Right ventricle myocardium superior (tissue), 1 donor: Measurements from ENCODE around the gene SH3PXD2A. TPM values are rescaled to one million over a fixed set of nuclear protein-coding genes. Genes with fewer than 3 reads are reported as not detected.

Experiments
- ATAC-seq: fragments of 200-7000 bp; cut with Tn5 transposase; one replicate; pipeline ENCODE4 v1.9.1; 2020; ENCODE audit warnings: mild to moderate bottlenecking; ENCODE audit not compliant: poor library complexity
- DNase-seq: peaks from one replicate; pipeline ENCODE4 v3.0.0-alpha.2; 2020
- intact Hi-C: fragments of 100-400 bp; cut with DNase I; formaldehyde crosslinking; loops from one replicate; pipeline ENCODE4 v1.11.2; 2022
- total RNA-seq: library from RNA; stranded (reverse); fragmentation: NEBNext Ultra II Directional; extraction: Animal tissue kit (Norgen Biotek cat#: 25700); gene quantifications from one replicate; pipeline ENCODE4 v1.2.1, GENCODE V29; 2021
- donor health status: DM: no; HTN: yes; CAD: no; lungs with severe emphysema.

SH3PXD2A gene
- total RNA-seq, 1 donor from 2014 or later, result 27.0 TPM

DNA sequence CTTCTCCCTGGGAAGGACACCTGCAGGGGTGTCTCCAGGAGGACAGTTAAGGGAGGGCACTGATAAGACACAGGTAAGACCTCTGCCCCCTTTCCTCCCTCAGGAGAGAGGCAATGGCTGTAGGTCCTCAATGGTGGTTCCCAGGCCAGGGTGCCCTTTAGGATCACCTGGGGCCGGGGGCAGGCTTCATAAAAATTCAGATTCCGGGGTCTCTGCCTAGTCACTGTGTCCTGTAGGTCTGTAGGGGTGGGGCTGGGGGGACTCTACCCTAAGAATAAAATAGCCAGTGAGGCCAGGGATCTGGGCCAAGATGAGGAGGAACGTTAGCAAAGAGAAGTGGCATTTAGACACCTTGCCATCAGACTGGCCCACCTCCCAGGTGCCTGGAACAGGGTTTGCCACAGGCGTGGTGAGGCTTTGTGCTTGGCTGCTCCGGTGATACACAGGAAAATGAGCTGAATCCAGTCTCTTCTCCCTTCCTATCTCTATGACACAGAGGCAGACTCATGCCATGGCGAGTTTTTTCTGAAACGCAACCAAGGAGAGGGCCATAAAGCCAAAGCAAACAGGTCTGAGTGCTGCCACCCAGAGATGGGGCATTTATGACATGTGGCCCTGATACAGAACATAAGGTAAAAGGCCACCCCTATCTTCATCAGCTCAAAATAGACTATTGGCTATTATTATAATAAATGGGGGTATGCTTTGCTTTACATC lies 52.6 kb downstream of the SH3PXD2A start:
- intact Hi-C loops, result no loop called here
- ATAC-seq (no peak), DNase-seq (no peak)

- no peak for ATAC-seq
- no peak for DNase-seq
- intact Hi-C loops, result no loop called here
These were observed 53.3 kb downstream of the SH3PXD2A start for GRCh38 chr10:103802081-103802480.

- DNase-seq, result no peak
- intact Hi-C loops, result no loop called here
- no peak for ATAC-seq
These were observed 54.4 kb downstream of the SH3PXD2A start for GRCh38 chr10:103800789-103801540.

DNA sequence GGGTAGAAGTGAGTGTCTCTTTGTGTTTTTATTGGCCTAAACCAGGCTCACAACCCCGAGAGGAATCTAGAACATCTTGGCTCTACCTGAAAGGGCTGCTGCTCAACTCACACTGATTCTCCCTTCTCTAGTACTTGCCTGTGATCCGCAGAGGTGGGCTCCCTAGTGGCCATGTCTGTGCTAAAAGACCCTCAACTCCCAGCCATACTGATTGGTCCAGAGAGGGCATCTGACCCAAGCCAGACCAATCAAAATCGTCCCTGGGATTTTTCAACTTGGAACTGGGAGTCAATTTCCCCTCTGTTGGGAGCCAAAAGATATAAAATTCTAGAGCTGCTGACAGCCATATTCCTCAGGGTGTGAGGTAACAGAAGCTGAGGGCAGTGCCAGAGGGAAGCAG lies 55.3 kb downstream of the SH3PXD2A start:
- ATAC-seq, result peak; percentile 9
- DNase-seq, result no peak
- intact Hi-C loops, result no loop called here

- no peak for ATAC-seq
- intact Hi-C loops, result no loop called here
- no peak for DNase-seq
These were observed 56.0 kb downstream of the SH3PXD2A start for GRCh38 chr10:103799341-103799740.

DNA sequence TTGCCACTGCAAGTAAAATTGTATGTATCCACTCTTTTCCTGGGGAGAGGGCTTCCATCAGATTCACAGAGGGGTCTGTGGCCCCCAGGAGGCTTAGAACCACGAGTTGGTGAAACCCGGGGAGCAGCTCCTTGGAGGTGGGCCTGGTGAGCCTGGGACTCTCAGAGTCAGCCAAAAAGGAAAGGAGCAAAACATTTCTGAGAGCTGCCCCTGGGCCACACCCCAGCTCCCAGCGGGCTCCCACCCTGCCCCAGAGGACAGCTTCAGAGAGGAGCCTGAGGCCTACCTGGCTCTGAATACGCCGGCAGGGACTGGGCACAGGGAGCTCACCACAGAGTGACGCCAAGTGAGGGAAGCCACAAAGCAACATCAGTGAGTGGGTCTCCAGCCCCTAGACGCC lies 56.9 kb downstream of the SH3PXD2A start:
- ATAC-seq, result no peak
- intact Hi-C loops, result no loop called here
- DNase-seq, result no peak

- DNase-seq (no peak), ATAC-seq (no peak)
- intact Hi-C loops, result no loop called here
These were observed 57.5 kb downstream of the SH3PXD2A start for GRCh38 chr10:103797857-103798256.

GRCh38 chr10:103795634-103796270 lies 59.6 kb downstream of the SH3PXD2A start:
- ATAC-seq (no peak), DNase-seq (no peak)
- intact Hi-C loops, result no loop called here

DNA sequence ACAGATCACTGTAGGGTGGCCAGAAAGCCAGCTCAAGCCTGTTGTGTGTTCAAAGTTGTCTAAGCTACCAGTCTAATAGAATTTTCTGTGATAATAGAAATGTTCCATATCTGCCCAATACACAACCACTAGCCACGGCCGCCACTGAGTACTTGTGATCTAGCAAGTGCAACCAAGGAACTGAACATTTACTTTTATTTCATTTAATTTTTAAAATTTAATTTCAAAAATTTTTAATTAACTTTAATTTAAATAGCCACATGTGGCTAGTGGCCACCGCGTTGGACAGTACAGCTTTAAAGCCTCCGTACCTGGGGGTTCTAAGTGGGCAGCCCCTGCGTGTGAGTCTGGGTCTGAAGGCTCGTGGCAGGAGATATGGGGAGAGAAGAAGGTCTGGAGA lies 60.4 kb downstream of the SH3PXD2A start:
- intact Hi-C loops, result no loop called here
- ATAC-seq (no peak), DNase-seq (no peak)

GRCh38 chr10:103793920-103794883 lies 61.2 kb downstream of the SH3PXD2A start:
- no peak for DNase-seq

GRCh38 chr10:103793429-103793828 lies 61.9 kb downstream of the SH3PXD2A start:
- DNase-seq (no peak), ATAC-seq (no peak)
- intact Hi-C loops, result no loop called here

More at GRCh38 chr10:103793920-103794883, 61.2 kb downstream of the SH3PXD2A start:
- peak; percentile 47 for ATAC-seq
- intact Hi-C loops, result no loop called here

- intact Hi-C loops, result no loop called here
- DNase-seq (no peak), ATAC-seq (no peak)
These were observed 62.8 kb downstream of the SH3PXD2A start for GRCh38 chr10:103792547-103792946.

GRCh38 chr10:103791858-103792257 lies 63.5 kb downstream of the SH3PXD2A start:
- ATAC-seq (no peak), DNase-seq (no peak)
- intact Hi-C loops, result no loop called here

DNA sequence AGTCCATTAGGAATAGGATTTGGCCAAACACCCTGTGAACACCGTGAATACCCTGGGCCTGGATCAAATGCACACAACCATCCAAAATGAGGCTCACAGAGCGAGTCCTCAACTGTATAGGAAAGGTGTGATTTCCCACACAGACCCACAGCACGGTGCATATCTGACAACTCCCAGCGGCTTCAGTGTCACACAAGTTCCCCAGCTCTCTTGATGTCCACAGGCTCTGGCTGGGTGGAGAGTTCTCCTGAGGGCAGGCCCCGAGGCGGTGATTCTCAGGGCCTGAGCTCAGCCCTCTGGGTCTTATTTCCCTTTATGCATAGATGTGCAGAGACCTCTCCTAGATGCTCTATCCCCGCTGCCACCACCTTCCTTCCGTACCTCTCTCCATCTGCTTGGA lies 64.1 kb downstream of the SH3PXD2A start:
- DNase-seq (no peak), ATAC-seq (no peak)
- intact Hi-C loops, result no loop called here

- DNase-seq (no peak), ATAC-seq (no peak)
- intact Hi-C loops, result no loop called here
These were observed 64.8 kb downstream of the SH3PXD2A start for GRCh38 chr10:103790580-103790979.

DNA sequence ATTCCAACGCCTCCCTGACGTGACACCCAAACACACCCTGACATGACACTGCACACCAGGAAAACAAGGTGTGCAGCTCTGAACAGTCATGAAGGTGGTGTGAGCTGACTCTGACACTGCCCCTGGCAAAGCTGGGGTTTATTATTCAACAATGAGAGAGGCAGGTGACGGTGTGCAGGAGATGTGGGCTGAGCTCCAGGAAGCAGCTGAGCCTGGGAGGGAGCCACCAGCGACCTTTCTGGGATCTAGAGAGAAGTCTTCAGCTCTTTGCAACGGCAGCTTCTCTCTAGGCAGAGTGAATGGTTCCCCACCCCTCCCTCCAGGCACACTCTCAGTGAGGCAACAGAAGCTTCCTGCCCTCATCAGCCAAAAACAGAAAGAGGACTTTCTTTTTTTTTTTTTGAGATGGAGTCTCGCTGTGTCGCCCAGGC lies 65.6 kb downstream of the SH3PXD2A start:
- DNase-seq (no peak), ATAC-seq (peak; percentile 19)
- intact Hi-C loops, result no loop called here

DNA sequence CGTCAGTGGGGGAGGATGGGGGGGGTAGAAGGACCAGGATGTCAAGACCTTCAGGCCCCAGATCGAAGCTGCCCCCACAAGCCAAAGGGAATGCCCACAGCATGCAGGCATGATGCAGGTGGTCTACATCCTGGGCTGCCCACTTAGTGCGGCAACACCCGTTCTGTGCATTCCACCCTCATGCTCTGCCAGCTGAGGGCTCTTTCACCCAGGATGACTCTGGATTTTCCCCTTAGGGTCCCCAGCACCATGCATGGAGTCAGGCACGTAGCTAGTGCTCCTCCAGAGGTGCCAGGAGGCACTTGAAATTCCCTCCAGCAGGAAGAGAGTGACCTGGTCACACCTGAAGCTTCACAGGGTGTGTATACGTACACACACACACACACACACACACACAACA lies 66.2 kb downstream of the SH3PXD2A start:
- ATAC-seq, result no peak
- DNase-seq, result no peak
- intact Hi-C loops, result no loop called here

- ATAC-seq (no peak), DNase-seq (no peak)
- intact Hi-C loops, result no loop called here
These were observed 68.0 kb downstream of the SH3PXD2A start for GRCh38 chr10:103787331-103787730.

DNA sequence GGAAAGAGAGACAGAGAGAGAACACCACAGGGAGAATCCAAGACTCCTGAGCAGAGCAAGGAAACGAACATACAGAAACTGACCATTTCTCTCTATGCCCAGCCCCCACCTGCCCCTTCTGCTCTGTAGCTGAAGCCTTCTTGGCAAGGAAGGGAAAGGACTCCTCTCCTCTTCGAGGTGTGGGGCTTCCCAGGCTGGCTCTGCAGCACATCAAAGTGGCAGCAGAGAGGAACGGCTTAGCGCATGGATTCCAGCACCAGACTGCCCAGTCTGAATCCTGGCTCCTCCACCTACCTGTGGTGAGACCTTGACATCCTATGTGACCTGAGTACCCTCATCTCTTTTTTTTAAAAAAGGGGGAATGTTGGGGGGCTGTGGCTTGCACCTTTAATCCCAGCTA lies 69.4 kb downstream of the SH3PXD2A start:
- no peak for ATAC-seq
- DNase-seq, result no peak
- intact Hi-C loops, result no loop called here
